GM19395 (cell line): ENCODE results near the gene SRSF6.
"Not testable (repeated sequence)": the region's sequence is repeated elsewhere in the genome, so short reads cannot be mapped to it uniquely, and the experiment has no call there.

Experiments used
- ATAC-seq: cut with Tn5 transposase; IDR thresholded peaks from one replicate; pipeline ENCODE4 v1.9.1; 2021; ENCODE audit warnings: mild to moderate bottlenecking, moderate library complexity; ENCODE audit not compliant: unreplicated experiment

SRSF6 gene

DNA sequence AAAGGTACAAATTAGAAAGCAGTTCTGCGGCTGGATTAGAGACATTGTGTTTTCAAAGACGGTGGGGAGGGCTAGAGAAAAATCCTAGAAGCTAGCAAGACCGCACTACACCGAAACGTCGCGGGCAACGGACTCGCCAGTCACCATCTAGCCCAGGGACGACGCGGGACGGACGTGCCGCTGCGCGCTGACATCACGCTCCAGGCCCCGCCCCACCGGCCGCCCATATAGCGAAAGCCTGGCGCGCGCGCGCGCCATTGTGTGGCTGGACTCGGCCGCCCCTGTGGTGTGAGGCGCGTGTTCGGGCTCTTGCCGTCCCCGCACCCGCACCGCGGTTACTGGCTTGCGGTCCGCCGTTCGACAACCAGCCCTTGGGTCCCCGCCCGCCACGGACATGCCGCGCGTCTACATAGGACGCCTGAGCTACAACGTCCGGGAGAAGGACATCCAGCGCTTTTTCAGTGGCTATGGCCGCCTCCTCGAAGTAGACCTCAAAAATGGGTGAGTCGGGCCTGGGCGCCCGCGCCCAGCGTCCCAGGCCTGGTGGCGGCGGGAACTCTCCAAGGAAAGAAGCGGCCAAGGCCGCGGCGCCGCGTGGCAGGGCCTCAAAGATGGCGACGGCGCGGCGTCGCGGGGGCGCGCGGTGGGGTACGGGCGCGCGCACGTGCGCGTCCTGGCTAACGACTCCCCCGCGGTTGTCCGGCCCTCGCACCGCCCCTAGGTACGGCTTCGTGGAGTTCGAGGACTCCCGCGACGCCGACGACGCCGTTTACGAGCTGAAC, at the start of gene SRSF6:
TSS of gene SRSF6 (plus strand) at position 257 of the 782 bp plus-strand sequence. CDS start at position 395, 138 bp downstream.
- ATAC-seq: peak; percentile 86

- ATAC-seq: no peak
Observed at GRCh38 chr20:43408848-43409576, 48.7 kb upstream of the SRSF6 start.

GRCh38 chr20:43409577-43409913, 48.2 kb upstream of the SRSF6 start:
- ATAC-seq: no peak

DNA sequence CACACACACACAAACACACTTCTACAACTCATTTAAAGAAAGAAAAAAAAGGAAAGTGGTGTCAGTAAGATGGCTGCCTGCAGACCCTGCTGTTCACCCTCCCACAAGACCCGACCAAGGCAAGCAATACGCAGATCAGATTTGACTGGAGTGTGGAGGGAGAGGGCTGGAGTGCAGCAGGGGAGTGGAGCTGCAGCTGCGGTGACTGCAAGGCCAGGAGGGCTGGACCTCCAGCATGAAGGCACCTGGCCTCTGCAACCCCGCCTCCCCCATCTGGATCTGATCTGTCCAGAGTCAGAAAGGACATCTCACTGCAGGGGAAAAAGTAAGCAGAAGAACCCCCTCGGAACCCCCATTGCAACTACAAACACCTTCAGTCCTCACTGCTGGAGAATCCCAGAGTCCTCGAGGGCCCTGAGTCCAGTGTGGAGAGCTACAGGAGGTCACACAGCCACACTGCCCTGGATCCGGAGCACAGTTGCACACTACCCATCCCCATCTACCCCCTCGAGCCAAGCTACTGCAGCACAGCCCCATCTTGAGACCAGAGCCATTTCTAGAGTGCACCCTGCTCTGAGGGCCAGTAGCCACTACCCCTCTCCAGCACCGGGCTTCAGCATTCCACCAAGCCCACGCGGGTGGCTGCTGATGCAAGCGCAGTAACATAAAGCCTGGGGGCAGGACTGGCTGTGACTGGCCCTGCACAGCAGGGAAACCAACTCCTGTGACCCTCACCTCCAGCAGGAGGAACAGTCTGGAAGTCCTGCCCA, 41.9 kb upstream of the SRSF6 start:
- ATAC-seq: no peak

DNA sequence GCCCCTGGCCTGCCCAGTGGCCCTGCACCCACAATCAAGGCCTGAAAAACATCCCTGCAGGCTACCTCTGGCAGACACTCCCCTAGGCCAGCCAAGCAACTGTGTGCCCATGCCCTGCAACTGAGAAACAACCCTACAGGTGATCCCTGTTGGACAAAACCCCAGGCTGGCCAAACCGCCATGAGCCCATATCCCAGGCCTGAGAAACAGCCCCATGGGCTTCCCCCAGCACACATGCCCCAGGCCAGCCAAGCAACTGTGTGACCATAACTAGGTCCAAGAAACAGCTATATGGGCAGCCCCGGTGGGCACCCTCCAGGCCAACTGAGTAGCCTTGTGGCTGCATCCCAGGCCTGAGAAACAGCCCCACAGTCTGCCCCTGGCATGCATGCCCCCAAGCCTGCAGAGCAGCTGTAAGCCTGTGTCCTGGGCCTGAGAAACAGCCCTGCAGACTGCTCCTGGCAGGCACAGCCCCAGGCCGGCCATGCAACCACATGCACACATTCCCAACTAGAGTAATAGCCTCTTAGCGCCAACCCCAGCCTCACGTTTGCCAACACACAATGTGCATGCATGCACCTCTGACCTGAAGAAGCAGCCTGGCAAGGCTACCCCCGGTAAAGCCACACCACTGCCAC, 41.0 kb upstream of the SRSF6 start:
- ATAC-seq: no peak

GRCh38 chr20:43420192-43420591, 37.5 kb upstream of the SRSF6 start:
- ATAC-seq: no peak

- not testable (repeated sequence) for ATAC-seq
Observed at GRCh38 chr20:43420913-43421312, 36.8 kb upstream of the SRSF6 start.

DNA sequence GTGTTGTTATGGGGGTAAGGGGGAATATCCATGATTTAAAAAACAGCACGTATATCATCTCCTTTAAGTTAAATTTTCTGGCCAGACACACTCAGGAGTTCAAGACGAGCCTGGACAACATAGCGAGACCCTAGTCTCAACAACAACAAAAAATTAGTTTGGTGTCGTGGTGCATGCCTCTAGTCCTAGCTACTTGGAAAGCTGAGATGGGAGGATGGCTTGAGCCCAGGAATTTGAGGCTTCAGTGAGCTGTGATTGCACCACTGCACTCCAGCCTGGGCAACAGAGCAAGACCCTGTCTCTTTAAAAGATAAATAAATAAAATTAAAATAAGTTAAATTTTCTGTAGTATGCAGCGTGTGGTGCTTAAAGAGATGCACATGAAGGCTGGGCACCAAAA, 31.5 kb upstream of the SRSF6 start:
- ATAC-seq: no peak

DNA sequence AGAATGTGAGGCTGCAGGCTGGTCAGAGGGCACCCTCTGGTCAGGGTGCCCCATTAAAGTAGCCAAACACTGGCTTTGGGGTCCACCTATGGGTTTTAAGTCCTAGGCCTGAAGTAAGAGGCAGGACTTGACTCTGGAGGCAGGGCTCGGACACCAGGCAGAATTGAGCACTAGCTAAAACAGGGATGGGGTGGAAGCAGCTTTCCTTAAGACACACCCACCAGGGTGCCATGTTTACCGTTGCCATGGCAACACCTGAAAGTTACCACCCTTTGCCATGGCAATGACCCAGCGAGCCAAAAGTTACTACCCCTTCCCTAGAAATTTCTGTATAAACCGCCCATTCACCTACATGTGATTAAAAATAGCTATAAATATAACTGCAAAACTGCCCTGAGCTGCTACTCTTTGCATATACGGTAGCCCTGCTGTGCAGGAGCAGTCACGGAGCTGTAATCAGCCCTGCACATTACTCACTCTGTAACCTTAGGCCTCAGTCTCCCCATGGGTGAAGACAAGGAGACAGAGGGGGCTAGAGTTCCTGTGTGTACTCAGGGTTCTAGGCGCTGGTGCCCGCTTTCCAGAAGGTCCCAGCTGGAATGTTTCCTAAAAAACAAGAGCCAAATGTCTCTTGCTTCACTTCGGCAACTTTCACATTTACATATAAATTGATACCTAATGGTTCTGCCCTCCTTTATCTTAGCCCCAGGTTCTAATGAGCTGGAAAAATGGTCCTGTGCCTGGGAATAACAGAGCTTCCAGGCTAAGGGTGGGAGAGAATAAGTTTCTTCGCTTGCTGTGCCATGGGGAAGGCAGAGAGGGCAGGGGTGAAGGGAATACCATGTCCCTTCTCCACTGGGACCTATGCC, 27.2 kb upstream of the SRSF6 start:
- no peak for ATAC-seq

- ATAC-seq: no peak
Observed at GRCh38 chr20:43431134-43431519, 26.6 kb upstream of the SRSF6 start.

DNA sequence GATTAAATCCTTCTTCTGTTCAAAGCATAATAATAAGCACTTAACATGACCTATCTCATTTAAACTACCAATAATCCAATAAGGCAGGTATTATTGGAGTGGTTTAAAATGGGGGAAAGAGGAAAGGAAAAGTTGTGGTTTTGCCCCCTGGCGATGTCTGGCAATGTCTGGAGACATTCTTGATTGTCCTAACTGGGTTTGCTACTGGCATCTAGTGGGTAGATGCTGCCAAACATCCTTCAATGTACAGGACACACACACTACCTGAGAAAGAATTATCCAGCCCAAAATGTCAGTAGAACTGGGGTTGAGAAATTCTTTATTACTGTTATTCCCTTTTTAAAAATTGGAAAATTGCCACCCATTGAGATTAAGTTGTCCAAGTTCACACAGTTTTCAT, 25.2 kb upstream of the SRSF6 start:
- no peak for ATAC-seq

DNA sequence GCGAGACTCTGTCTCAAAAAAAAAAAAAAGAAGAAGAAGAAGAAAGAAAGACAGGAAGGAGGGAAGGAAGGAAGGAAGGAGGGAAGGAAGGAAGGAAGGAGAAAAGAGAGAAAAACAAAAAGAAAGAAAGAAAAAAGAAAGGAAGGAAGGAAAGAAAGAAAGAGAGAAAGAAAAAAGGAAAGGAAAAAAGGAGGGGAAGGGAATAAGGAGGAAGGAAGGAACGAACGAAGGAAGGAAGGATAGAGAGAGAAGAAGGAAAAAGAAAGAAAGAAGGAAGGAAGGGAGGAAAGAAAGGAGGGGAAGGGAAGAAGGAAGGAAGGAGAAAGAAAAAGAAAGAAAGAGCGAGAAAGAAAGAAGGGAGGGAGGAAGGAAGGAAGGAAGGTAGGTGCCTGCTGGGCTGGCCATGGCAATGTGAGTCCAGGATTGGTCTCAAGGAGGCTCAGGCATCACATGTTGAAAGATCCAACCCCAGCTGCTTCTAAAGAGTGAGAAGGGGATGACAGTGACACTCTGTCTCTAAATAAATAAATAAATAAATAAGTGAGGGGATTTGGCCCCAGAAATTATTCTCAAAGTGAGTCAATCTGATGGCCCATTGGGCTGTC, 24.3 kb upstream of the SRSF6 start:
- ATAC-seq: no peak

DNA sequence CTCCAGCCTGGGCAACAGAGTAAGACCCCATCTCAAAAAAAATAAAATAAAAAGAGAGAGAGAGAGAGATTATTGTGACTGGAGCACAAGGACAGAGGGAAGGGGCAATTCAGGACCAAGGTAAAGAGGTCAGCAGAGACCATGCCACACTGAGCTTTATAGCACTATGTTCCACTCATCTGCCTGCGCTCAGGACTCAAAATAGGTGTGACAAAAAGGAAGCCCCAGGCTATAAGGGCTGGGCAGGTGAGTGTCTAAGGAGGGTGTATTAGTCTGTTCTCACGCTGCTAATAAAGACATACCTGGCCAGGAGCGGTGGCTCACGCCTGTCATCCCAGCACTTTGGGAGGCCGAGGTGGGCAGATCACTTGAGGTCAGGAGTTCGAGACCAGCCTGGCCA, 23.1 kb upstream of the SRSF6 start:
- no peak for ATAC-seq

DNA sequence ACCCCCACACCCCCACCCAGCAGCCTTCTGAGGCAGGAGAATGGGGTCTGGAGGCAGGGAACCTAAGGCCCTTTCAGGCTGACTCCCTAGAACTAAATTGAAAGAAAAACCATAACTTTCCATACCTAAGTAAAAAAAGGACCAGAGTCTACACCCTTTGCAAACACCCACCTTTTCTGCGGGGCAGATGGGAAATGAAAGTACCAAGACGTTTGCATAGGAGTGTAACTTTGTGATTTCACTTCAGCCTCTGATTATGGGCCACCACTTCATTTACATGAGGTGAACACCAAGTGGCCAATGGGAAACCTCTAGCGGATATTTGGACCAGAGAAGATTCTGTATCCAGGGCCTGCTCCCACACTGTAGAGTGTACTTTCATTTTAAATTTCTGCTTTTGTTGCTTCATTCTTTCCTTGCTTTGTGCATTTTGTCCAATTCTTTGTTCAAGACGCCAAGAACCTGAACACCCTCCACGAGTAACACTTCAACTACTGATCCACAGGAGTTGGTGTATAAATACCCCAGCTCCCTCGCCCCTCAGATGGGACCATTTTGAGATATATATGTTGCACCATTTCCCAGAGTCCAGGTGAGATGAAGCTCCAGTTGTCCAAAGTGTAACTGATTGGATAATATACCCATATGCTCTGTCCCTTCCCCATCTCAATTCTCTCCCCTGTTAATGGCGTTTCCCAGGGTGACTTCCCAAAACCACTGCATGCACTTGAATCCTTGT, 18.9 kb upstream of the SRSF6 start:
- ATAC-seq: peak; percentile 92

GRCh38 chr20:43440531-43440930, 17.2 kb upstream of the SRSF6 start:
- ATAC-seq: no peak

DNA sequence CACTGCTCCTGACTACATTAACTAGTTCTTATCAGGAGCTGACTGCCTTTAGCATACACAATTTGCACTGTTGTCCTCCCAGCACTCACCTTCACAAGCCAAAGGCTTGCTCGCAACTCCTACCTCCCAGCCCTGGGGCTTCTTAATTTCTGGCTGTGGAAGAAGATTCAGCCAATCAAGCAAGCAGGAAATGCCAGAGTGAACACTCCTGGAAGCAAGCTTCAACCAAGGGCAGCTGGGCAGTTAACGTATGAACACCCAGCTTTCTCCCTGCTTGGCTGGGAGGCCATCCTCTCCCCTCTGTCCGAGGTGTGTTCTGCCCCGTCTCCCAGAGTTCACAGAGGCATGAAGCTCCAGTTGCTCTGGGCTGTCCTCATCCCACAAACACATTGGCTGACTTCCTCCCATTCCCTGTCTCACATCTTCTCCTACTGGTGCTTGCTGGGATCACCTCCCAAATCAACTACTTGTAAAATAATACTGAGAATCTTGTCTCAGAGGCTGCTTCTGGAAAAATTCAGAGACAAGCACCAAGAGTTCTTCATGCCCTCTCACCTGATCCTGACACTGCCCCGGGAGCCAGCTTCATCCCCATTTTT, 15.3 kb upstream of the SRSF6 start:
- ATAC-seq: no peak

- ATAC-seq: no peak
Observed at GRCh38 chr20:43444107-43444506, 13.6 kb upstream of the SRSF6 start.

- ATAC-seq: no peak
Observed at GRCh38 chr20:43446361-43446879, 11.3 kb upstream of the SRSF6 start.

GRCh38 chr20:43448431-43448747, 9.3 kb upstream of the SRSF6 start:
- not testable (repeated sequence) for ATAC-seq
